Urothelium cell line (cell line): ENCODE results near the gene MACROH2A1.

Source experiments
- DNase-seq: peaks from one replicate; pipeline ENCODE4 v3.0.0; 2011; ENCODE audit warnings: low spot score, mixed read lengths
- FAIRE-seq: peaks from 2 replicates; lab custom pipeline; 2011; peaks lifted over from hg19 to GRCh38; lab: Jason Lieb, UNC

The MACROH2A1 gene

DNA sequence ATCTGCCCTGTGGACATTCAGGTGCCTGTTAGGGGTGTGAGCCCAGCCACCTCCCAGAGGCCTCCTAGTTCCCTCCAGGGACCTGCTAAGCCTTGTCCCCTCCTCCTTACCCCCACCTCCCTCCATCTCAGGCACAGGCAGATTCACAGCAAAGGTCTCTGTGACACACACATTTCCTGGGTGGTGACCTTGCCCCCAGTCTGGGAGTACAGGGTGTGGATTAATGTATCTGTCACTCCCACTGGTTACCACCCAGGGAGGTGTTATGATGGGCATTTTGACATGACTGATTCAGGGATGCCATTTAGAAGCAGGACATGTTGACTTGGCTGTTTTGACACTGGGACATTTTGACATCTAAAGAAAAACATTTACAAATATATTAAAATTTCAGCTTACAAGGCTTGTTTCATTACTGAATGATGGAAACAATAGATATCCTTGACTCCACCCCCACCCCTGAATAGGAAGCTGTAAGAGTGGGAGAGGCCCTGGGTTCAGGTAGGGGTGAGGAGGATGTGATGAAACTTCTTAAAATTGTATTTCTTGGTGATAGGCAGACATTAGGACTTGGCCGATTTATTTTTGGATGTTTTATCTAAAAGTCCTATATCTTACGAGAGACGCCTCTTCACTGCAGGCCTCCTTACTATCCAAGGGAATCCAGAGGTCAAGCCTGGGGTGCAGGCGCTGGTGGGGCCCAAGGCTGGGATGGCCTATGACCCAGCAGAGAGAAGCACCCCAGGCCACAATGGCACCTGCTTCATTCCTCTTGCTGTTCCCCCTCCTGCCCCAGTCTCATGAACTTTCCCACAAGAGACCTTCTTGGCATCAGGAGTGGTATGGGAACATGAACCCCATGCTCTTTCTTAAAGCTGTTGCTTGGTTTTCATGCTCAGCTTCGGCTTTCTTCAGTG is 101.9 kb downstream of the MACROH2A1 start:
- FAIRE-seq = no peak
- DNase-seq = no peak

DNA sequence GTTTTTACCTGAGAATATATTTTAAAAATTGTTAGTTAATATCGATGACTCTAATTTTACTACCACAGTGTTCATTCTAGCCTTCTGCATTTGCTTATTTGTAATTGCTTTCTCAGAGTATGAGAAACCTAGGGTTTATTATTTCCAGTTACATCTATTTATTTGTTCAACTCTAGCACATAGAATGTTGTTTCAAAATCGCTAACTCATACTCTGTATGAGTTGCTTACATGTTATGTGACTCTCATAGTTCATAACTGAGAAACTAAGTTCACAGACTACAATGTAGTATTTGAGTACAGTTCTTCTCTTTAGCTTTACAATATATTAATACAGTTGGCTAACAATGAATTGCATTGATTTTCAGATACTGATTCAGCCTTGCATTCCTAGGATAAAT is 103.2 kb downstream of the MACROH2A1 start:
- no peak for FAIRE-seq

DNA sequence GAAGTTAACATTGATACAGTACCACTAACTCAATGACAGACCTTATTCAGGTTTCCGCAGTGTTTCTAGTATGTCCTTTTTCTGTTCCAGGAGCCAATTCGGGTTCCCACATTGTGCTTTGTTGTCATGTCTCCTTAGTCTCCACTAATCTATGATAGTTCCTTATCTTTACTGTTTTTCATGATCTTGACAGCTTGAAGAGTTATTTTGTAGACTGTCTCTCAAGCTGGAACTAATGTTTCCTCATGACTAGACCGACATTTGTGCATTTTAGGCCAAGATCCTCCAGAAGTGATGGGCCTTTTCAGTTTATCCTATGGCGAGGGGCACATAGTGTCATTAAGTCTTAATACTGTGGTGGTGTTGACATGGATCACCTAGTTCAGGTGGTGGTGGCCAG is 104.2 kb downstream of the MACROH2A1 start:
- DNase-seq = no peak
- FAIRE-seq = no peak

More for the DNA sequence above, 103.2 kb downstream of the MACROH2A1 start:
- no peak for DNase-seq

DNA sequence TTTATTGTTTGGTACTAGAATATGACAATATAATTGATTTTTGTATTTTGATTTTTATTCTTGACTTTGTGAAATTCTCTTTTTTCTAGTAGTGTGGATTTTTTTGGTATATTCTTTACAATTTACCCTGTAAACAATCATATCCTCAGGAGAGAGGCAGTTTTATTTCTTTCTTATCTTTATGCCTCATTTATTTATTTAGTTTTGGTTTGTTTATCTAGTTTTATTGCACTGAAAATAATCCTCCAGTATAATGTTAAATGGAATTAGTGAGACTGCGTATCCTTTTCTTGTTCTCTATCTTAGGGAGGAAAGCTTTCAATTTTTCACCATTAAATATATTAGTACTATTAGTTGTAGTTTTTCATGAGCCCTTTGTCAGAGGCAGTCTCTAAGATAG is 109.4 kb downstream of the MACROH2A1 start:
- FAIRE-seq (no peak), DNase-seq (no peak)

DNA sequence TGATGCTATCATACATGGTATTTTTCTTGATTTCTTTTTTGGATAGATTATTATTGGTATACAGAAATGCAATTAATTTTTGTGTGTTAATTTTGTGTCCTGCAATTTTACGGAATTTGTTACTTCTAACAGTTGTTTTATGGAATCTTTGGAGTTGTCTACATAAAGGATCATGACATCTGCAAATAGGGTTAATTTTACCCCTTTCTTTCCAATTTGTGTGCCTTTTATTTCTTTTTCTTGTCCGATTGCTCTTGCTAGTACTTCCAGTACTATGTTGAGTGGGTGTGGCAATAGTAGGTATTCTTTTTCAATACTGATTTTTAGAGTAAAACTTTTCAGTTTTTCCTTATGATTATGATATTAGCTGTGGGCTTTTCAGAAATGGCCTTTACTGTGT is 111.5 kb downstream of the MACROH2A1 start:
- no peak for DNase-seq
- no peak for FAIRE-seq
